Dedifferentiated amniotic fluid mesenchymal stem cell (primary cell): ENCODE measurements around the gene RALGAPA2.
"Not testable (repeated sequence)": the region's sequence is repeated elsewhere in the genome, so short reads cannot be mapped to it uniquely, and the experiment has no call there.

Experiments used
- DNase-seq: peaks from one replicate; pipeline ENCODE4 v3.0.0-alpha.2; 2016; ENCODE audit errors: extremely low spot score

The RALGAPA2 gene

DNA sequence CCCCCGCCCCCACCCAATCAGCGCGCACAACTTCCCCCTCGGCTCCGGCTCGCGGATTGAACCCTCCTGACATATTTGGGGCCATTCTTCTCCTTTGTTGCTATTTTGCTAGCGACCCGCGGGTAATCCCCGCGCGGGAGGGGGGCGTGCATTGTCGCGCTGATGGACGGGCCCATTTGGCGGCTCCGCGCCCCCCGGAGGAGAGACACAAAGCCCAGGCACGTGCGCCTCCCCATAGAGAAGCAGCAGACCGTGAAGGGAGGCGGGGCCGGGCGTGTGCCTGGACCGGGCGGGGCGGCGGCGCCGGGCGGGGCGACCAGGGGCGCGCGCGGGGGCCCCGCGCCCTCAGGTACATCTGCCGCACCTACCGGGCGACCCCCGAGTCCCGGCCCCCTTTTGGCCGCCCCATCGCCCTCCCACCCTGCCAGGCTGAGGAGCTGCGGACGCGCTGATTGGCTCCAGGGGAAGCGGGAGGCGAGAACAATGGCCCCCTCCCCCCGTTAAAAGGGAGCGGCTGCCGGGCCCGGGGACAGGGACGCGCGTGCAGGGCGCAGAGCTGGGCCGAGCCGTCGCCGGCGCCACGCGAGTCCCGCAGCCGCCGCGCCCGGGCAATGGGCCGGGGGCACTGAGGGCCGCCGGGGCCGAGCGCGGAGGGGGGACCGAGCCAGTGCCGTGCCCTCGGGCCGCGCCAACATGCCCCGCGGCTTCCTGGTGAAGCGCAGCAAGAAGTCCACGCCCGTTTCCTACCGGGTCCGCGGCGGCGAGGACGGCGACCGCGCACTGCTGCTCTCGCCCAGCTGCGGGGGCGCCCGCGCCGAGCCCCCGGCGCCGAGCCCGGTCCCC, 344.6 kb downstream of the RALGAPA2 start, which contains the start of gene INSM1:
TSS of gene INSM1 (plus strand) at position 530 of the 843 bp plus-strand sequence. CDS start at position 694, 164 bp downstream.
- no peak for DNase-seq

DNA sequence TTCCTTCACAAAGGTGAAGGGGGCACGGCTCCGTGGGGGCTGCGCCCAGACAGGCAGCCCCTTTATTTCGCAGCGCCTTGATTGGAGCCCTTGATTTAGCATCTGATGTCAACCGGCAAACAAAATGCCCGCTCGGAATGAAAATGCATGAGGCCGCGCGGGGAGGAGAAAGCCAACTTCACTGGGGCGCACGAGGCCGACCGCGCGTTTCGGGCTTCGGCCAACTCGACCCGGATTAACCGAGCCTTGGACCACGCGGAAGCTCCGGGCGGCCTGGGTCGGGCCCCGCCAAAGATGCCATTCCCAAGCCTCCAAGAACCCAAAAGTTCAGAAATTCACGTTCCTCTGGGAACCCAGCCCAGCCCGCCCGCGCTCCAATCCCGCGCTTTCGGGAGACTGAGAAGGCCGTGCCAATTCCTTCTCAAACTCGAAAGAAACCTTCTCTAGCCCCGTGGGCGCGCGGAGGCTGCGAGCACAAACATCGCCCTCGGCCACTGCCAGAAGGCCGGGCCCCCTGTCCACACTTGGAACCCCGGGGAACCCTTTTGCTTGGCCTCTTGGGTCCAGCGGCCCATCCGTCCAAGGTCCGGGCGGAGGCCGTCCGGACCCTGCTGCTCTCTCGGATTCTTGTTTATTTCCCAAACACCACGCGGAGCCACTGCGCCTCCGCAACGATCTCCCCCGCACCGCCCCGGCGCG, 345.4 kb downstream of the RALGAPA2 start:
- DNase-seq: no peak

DNA sequence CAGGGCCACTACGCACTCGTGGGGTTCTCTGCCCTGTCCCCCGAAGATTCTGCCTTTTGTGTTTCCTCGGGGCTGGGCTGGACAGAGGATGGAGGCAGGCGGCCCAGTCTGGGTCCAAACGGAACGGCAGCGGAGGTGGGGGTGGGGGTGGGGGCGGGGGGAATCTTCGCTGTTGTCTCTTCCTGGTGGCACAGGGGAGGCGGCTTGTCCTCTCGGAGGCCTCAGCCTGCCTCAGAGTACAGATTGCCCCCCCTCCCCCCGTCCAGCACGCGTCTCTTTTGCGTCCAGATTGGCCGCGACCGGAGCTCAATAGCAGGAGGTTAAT, 345.9 kb downstream of the RALGAPA2 start:
- DNase-seq: no peak

DNA sequence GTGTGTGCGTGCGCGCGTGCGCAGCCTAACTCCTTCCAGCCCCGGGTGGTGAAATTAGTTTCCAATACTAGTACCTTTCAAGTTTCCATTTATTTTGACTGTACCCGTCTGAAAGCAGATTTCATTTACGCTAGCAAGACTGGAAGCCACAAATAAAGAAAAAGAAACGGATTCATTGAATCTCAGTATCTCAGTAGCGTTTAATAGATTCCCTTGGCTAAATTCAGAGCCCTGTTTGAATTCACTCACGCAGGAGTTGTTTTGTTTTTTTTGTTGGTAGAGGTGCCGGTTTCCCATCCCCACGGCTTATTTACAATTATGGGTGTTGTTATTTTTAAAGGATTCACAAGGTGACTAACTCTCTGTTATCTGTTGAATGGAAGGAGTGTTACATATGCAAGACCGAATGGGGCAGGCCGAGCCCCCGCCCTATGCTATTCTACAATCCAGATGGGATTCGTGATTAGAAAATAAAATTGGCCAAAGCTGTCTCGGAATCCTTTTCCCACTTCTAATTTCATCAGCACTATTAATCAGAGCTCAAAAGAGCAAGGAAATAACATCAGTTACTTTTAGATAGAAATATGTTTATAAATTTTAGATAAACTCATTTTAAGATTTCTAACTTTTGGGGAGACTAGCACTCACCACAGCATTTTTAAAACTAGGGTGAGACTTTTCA, 346.8 kb downstream of the RALGAPA2 start:
- DNase-seq: no peak

DNA sequence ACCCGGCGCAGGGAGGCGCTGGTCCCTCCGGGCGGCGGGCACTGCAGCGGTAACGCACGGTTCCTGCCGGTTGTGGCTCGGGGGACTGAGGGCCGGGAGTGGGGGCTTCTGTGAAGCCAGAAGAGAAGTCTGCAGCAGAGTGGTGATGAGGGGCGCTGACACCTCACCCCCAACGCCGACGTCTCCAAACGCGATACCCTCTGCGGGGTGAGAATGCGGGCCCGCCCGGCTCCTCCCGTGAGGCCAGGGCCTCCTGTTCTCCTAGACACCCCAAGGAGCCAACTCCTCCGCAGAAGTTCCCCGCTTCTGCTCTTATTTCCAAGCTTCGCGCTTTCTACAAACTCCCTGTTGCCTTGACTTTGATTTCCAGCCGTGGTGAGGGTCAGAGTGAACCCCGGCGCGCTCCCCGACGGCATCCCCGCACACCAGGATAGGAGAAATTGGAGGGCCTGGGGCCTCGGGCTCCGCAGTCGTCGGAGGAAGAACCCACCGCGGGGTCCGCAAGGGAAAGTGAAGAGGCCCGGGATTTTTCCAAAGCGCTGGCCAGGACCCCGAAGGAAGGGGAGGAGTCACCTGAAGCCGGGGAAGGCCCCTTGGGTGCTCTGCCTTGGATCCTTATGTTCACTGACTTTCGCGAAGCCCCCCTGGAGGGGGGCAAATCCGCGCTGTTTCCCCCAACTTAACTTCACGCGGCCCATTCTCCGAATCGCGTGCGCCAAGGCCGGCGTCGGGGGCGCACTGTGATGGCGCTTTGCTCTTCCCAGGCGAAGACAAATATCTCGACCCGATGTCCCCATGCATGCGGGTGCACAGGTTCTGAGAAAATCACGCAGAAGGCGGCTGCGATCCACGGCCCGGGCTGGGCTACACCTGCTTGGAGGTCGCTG, 347.6 kb downstream of the RALGAPA2 start:
- DNase-seq: no peak

DNA sequence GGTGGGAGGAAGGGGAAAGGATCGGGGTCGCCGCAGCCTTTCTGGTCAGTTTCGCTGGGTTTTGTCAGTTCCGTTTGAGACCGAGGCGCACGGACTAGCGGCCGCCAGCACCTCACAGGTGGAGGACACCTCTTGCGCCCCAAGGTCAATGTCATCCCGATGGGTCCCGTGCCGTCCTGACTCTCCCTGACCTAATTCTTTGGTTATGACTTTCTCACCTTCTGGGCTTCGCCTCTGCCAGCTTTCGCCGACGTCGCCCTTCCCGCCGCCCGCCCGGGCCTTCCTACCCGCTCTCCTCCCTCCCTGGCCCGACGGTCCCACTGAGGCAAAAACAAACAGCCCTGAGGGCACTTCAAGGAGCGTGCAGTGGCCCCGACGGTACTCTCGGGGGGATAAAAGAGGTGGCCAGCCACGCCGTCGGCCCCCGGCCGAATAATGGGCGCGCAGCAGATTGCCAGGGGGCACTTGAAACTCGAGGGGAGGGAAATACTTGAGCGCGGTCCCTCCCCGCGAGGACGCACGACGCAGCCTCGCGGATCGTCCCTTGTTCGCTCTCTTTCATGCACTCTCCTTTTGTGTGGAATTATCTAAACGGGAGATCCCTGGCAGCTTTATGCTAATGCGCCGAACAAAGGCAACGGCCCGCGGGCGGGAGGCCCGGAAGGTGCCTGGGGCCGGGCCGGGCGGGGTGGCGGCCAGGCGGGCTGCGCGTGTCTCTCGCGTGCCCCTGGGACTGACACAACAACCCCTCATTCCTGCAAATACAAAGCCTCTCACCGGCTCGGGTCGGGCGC, 348.4 kb downstream of the RALGAPA2 start:
- DNase-seq: no peak

DNA sequence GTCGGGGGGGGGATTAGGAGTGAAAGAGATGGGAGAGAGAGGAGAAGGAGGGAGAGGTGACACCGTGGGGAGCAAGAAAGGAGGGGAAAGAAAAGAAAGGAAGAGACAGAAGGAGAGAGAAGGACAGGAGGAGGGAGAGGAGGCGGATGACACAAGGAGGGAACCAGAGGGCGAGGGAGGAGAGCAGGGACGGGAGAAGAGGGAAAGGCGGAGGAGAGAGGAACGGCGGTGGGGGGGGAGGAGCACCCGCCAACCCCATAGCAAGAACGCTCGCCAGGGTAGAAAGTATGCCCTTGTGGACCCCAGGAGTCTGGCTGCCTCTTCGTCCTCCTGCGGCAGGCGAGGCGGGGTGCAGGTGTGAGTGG, 349.0 kb downstream of the RALGAPA2 start:
- no peak for DNase-seq

DNA sequence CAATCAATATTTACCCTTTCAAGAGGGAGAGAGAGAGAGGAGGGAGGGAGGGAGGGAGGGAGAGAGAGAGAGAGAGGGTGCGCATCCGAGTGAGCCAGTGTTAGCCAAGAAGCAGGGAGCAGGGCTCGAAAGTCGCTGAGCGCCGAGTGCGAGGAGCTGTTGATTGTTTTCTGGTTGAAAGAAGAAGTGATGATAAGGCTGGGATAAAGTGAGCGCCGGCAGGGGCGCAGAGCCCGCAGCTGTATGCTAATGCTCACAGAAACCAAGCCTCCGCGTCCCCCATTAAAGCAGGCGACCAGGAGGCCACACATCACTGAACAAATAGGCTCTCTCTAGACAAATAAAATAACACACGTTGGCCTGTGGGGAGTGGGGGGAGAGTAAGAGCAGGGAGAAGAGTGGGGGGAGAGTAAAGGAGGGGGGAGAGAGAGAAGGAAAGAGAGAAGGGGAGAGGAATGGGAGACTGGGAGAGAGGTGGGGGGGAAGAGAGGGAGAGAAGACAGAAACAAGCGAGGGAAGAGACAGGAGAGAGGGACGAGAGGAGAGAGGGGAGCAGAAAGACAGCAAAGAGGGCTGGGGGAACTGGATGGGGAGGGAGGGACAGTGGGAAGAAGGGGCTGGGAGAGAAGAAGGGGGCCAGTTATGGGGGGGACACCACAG, 349.5 kb downstream of the RALGAPA2 start:
- DNase-seq: no peak

DNA sequence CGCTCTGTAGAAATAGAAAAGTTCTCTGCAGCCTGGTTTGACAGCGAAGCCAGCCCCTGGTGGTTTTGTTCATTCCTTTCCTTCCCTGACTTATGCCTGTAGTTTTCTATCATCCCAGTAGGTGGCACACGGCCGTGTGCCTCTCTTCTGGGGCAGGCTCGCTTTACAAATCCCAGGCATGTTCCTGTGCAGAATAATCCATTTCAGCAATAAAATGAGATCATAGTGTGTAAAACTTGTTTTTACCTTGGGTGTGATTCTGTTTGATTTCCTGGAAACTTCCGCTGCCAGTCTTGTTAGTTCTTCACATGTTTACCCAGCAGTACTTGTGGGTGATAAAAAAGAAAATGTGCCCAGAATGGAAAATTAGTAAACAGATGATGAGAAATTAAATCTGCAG, 352.0 kb downstream of the RALGAPA2 start:
- DNase-seq: peak; percentile 66

DNA sequence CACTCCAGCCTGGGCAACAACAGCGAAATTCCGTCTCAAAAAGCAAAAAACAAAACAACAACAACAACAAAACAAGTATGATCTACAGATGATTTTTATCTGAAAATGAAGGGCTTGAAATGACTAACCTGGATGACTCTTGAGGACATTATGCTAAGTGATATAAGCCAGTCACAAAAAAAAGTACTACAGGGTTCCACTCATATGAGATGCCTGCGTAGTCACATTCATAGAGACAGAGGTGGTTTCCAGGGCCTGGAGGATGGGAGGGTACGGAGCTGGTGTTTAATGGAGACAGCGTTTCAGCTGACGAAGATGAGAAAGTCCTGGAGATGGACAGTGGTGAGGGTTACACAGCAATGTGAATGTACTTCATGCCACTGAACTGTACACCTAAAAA, 352.8 kb downstream of the RALGAPA2 start:
- DNase-seq: no peak

DNA sequence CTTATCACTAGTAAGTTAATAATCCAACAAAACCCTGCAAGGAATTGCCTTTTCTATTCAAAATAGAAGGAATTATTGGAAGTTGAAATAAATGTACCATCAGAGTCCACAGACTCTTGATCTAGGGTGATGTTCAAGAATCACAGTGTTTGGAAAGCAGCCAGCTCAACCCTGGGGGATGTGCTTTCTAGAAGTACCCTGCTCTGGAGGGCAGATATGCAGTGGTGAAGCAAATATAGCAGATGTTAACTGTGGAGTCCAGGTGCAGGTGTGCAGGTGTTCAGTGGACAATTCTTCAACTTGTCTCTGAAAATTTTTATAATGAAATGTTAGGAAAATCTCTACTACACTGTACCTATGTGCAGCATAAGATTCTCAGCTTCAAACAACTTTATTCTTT, 353.6 kb downstream of the RALGAPA2 start:
- DNase-seq: no peak

DNA sequence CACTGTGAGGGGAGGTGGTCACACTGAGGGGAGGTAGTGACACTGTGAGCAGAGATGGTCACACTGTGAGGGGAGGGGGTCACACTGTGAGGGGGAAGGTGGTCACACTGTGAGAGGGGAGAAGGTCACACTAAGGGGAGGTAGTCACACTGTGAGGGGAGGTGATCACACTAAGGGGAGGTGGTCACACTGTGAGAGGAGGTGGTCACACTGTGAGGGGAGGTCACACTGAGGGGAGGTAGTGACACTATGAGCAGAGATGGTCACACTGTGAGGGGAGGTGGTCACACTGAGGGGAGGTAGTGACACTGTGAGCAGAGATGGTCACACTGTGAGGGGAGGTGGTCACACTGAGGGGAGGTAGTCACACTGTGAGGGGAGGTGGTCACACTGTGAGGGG, 356.9 kb downstream of the RALGAPA2 start:
- DNase-seq: not testable (repeated sequence)

DNA sequence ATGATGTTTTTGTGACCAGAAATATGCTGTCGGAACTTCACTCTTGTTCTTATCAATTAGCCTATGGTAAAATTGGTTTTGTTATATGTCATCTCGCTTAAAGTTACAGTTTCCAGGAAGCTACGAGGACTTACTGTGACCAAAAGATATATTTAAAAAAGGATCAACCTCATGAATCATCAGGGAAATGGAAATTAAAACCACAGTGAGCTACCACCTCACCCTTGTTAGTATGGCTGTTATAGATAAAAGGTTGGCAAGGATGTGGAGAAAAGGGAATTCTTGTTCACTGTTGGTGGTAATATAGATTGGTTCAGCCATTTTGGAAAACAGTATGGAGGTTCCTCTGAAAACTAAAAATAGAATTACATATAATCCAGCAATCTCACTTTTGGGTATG, 358.9 kb downstream of the RALGAPA2 start:
- DNase-seq: no peak

DNA sequence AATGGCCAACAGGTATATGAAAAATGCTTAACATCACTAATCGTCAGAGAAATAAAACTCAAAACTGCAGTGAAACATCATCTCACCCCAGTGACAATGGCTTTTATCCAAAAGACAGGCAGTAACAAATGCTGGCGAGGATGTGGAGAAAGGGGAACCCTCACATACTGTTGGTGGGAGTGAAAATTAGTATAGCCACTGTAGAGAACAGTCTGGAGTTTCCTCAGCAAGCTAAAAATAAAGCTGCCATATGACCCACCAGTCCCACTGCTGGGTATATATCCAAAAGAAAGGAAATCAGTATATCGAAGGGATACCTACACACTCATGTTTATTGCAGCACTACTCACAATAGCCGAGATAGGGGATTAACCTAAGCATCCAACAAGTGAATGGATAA, 368.0 kb downstream of the RALGAPA2 start:
- no peak for DNase-seq

DNA sequence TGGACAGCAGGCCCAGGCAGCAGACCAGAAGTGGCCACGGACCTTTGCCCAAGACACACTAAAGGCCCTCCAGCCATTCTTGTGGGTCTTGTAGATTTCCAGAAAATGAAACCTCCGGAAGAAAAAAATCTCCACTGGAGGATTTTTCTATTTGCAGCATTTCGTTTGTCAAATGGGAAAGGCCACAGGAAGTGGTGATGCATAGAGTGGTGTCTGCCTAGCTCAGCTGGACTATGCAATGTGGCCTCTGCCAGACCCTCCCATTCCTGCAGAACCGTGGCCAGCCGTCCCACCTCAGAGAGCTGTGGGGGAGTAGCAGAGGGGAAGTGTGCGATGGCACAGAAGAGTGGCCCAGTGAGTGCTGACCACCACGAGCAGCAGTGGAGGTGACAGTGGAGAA, 368.5 kb downstream of the RALGAPA2 start:
- no peak for DNase-seq
